Inflammatory macrophage treated with lipopolysaccharide for 4 hours (primary cell): ENCODE results near the gene POU6F1.
"Not testable (repeated sequence)": the region's sequence is repeated elsewhere in the genome, so short reads cannot be mapped to it uniquely, and the experiment has no call there.

ENCODE experiments used
- DNase-seq: peaks from one replicate; pipeline ENCODE4 v3.0.0-alpha.2; 2020

Gene POU6F1

GRCh38 chr12:51227962-51228361, 10.1 kb upstream of the POU6F1 start:
- no peak for DNase-seq

GRCh38 chr12:51227112-51227511, 9.2 kb upstream of the POU6F1 start:
- DNase-seq: not testable (repeated sequence)

- no peak for DNase-seq
These were observed 7.9 kb upstream of the POU6F1 start for GRCh38 chr12:51225771-51226170.

GRCh38 chr12:51225234-51225633, 7.4 kb upstream of the POU6F1 start:
- DNase-seq: no peak

- DNase-seq: no peak
These were observed 6.8 kb upstream of the POU6F1 start for GRCh38 chr12:51224625-51225024.

- no peak for DNase-seq
These were observed 4.6 kb upstream of the POU6F1 start for GRCh38 chr12:51222461-51222860.

- DNase-seq: not testable (repeated sequence)
These were observed 2.0 kb upstream of the POU6F1 start for GRCh38 chr12:51219857-51220256.

GRCh38 chr12:51219322-51219721, 1.5 kb upstream of the POU6F1 start:
- no peak for DNase-seq

GRCh38 chr12:51218607-51219161, 822 bp upstream of the POU6F1 start:
- no peak for DNase-seq

- no peak for DNase-seq
These were observed 512 bp downstream of the POU6F1 start for GRCh38 chr12:51217133-51217967.

- DNase-seq: no peak
These were observed 1.2 kb downstream of the POU6F1 start for GRCh38 chr12:51216642-51217041.

- no peak for DNase-seq
These were observed 3.0 kb downstream of the POU6F1 start for GRCh38 chr12:51214895-51215294.

GRCh38 chr12:51210690-51211395, 7.0 kb downstream of the POU6F1 start:
- DNase-seq: no peak

- no peak for DNase-seq
These were observed 8.6 kb downstream of the POU6F1 start for GRCh38 chr12:51209259-51209658.

GRCh38 chr12:51208016-51208660, 9.7 kb downstream of the POU6F1 start:
- no peak for DNase-seq

- no peak for DNase-seq
These were observed 12.5 kb downstream of the POU6F1 start for GRCh38 chr12:51205350-51205749.

GRCh38 chr12:51202718-51203117, 15.1 kb downstream of the POU6F1 start:
- no peak for DNase-seq

- no peak for DNase-seq
These were observed 17.1 kb downstream of the POU6F1 start for GRCh38 chr12:51200806-51201205.

GRCh38 chr12:51200156-51200555, 17.7 kb downstream of the POU6F1 start:
- DNase-seq: no peak

- peak; percentile 17 for DNase-seq
These were observed 18.4 kb downstream of the POU6F1 start for GRCh38 chr12:51199366-51199945.

GRCh38 chr12:51198568-51199365, 19.1 kb downstream of the POU6F1 start:
- DNase-seq: no peak
